ENCODE measurements around the gene MEN1.

DNA sequence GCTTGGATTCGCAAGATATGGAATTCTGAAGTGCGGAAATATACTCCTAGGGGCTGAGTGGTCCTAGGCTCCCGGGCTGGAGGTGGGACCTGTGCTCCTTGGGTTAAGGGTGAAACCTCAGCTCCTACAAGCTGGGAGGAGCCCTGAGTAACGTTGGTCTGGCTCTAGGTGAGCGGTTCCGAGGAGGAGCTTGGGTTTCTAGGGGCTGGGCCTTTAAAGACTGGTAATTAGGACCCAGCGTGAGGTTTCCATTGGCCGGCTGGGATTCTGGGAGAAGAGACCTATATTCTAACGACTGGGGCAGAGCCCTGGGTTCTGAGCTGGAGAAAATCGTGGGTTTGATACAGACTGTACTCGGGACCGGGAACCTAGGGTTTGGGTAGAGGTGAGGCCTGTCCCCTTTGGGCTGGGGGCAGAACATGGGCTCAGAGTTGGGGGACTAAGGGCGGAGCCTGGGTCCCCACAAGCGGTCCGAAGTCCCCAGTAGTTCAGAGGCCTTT is 6.5 kb downstream of the MEN1 start:
- TF ChIP-seq, protein P1, sequence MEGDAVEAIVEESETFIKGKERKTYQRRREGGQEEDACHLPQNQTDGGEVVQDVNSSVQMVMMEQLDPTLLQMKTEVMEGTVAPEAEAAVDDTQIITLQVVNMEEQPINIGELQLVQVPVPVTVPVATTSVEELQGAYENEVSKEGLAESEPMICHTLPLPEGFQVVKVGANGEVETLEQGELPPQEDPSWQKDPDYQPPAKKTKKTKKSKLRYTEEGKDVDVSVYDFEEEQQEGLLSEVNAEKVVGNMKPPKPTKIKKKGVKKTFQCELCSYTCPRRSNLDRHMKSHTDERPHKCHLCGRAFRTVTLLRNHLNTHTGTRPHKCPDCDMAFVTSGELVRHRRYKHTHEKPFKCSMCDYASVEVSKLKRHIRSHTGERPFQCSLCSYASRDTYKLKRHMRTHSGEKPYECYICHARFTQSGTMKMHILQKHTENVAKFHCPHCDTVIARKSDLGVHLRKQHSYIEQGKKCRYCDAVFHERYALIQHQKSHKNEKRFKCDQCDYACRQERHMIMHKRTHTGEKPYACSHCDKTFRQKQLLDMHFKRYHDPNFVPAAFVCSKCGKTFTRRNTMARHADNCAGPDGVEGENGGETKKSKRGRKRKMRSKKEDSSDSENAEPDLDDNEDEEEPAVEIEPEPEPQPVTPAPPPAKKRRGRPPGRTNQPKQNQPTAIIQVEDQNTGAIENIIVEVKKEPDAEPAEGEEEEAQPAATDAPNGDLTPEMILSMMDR (IDR thresholded peaks at IDR 0.05): no peak
- TF ChIP-seq POLR2AphosphoS5 (IDR thresholded peaks at IDR 0.05): no peak
- TF ChIP-seq POLR2A (IDR thresholded peaks at IDR 0.05): no peak

Measured in upper lobe of left lung (tissue), 4 donors.